Upper lobe of left lung (tissue), 6 donors: ENCODE measurements around the gene B3GALT6. TPM values are rescaled to one million over a fixed set of nuclear protein-coding genes. Genes with fewer than 3 reads are reported as not detected.

ENCODE experiments used
- ATAC-seq, 2 donors: fragments of 200-7000 bp; cut with Tn5 transposase; one replicate each; pipeline ENCODE4 v1.9.1; 2022; ENCODE audit warnings: mild to moderate bottlenecking in 2 of 2, moderate library complexity in 2 of 2; ENCODE audit not compliant: low FRiP score in 2 of 2
- DNase-seq, 2 donors: peaks; one replicate each; pipeline ENCODE4 v3.0.0-alpha.2; 2019 to 2020
- H3K27ac ChIP-seq, 4 donors: fragments of 200-600 bp; sonication (generic); one replicate each; pipeline ENCODE4 v1.5.1; 2016 to 2019
- H3K27me3 ChIP-seq, 4 donors: fragments of 200-600 bp; sonication (generic); one replicate each; pipeline ENCODE4 v1.5.1; 2017 to 2019
- H3K36me3 ChIP-seq, 4 donors: fragments of 200-600 bp; sonication (generic); one replicate each; pipeline ENCODE4 v1.5.1; 2016 to 2019
- H3K4me1 ChIP-seq, 4 donors: fragments of 200-600 bp; sonication (generic); one replicate each; pipeline ENCODE4 v1.5.1; 2018 to 2019
- H3K4me3 ChIP-seq, 4 donors: fragments of 200-600 bp; sonication (generic); one replicate each; pipeline ENCODE4 v1.5.1; 2017 to 2019; ENCODE audit warnings: mild to moderate bottlenecking in 2 of 4, moderate library complexity in 1 of 4
- H3K9me3 ChIP-seq, 4 donors: fragments of 200-600 bp; sonication (generic); one replicate each; pipeline ENCODE4 v1.5.1; 2018 to 2019
- EP300 ChIP-seq, 4 donors: sonication (generic); formaldehyde crosslinking; IDR thresholded peaks; one replicate each; pipeline ENCODE4 v1.5.1; 2017; ENCODE audit warnings: antibody characterized with exemption in 4 of 4, control low read depth in 2 of 4
- POLR2A ChIP-seq, 4 donors: fragments of 450-650 bp; IDR thresholded peaks; one replicate each; pipeline ENCODE4 v1.5.1; 2016 to 2017; ENCODE audit warnings: antibody characterized with exemption in 4 of 4, mild to moderate bottlenecking in 2 of 4
- POLR2AphosphoS5 ChIP-seq, 2 donors: sonication (generic); formaldehyde crosslinking; IDR thresholded peaks; one replicate each; pipeline ENCODE4 v1.5.1; 2017; ENCODE audit warnings: antibody characterized with exemption in 2 of 2
- WGBS, 2 donors: methylation state at CpG; one replicate each; pipeline ENCODE4 v1.1.5; 2017 to 2018; 5-methylcytosine and 5-hydroxymethylcytosine counted together
- total RNA-seq, 6 donors: library from RNA; depleted of rRNA in 4 of 6; stranded (reverse); fragments of >200 nt in 4 of 6; gene quantifications; one replicate each; pipeline versions ENCODE4 v1.1.0 to v1.2.1, GENCODE V29; 2016 to 2021
- TF ChIP-seq, protein P1 (sequence below), 6 experiments: fragments of 450-650 bp in 4 of 6; fragments of 200-600 bp in 2 of 6; sonication (generic) in 2 of 6; IDR thresholded peaks; one replicate each; pipeline ENCODE4 v1.5.1; 2016 to 2019; ENCODE audit warnings: antibody characterized with exemption in 6 of 6
- donor health status: DM: no; HTN: no; CAD: no; lungs with moderate emphysema.
- donor health status: DM: no; HTN: yes; CAD: no; lungs with severe emphysema.

B3GALT6 gene
- total RNA-seq, 6 donors from 2014 or later: 15.2 to 31.3 (median 19.9) TPM

DNA sequence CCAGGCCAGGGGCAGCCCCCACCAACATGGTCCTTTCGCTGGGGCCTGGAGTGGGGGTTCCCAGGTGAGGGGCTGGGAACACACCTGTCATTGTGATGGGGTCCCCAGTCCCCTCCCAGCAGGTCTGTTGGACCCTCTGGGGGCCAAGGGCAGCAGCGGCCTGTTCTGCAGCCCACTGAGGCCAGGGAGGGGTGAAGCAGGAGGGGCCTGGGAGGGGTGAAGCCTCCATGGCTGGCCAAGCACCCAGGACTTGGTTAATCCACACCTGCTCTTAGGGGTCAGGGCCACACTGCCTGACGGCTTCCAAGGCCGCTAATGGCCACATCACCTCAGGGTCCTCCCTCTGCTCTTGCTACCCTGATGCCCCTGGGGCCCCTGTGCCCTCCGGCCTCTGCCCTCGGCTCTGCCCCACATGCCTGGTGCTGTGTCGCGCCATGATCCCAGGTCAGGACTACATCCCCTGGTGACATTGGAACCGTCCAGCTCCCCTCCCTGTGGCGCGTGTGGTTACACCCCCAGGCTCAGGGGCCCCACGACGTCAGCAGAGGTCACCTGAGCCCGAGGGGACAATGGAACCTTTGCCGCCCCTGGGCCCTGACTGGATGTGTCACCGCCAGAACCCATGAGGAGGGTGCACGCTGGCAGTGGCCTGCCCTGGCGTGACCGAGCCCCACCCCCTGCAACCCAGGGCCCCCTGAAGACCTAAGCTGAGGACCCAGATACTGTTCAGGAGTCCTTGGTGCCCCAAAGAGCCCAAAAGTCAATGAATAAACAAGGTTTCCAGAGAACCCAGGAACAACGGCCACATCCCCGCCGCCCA, 32.7 kb upstream of the B3GALT6 start:
- DNase-seq: peak in 1 of 2 donors; percentile 70
- 88 to 97% methylated on average over 7 to 22 of the region's 22 CpGs for WGBS, 2 donors

DNA sequence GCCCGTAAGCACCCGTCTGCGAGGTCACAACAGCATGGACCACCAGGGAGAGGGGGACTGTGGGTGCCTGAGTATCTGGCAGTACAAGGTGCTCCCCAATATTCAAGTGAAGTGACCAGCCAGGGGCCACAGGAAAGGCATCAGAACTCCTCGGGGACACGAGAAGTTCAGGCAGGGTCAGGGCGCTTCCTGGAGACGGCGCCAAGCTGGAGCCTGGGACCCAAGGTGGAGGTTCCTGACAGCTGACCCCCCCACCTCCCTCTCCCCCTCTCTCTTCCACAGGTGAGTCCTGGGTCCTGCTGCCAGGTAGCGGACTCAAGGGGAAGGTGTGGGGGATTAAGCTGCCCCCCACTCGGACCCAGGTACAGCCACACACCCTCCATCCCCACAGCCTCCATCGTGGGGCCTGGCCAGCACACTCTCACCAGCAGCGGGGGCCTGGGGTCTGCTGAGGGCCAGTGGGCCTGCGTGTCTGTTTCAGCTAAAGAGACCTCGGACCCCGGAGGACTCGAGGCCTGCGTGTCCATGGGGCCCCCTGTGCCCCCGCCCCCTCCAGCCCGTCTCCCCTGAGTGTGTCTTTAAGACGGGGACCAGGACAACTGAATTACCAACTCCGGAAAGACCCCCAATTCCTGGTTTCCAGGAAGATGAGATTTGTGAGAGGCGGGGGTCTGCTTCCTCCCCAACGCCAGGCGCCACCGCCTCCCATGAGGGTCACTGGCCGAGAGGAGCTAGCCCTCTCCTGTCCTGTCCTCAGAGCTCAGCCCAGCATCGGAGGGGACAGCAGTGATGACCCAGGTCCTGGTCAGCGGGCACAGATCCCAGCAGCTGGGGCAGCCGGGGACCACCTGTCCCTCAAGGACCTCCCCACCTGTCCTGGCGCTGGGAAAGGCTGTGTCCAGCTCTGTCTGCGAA, 31.8 kb upstream of the B3GALT6 start:
- peak overlapping the region in 2 of 4 donors; percentile 51 to 61 for H3K4me3 ChIP-seq
- no peak for TF ChIP-seq POLR2AphosphoS5 (IDR thresholded peaks at IDR 0.05)
- TF ChIP-seq, protein P1, sequence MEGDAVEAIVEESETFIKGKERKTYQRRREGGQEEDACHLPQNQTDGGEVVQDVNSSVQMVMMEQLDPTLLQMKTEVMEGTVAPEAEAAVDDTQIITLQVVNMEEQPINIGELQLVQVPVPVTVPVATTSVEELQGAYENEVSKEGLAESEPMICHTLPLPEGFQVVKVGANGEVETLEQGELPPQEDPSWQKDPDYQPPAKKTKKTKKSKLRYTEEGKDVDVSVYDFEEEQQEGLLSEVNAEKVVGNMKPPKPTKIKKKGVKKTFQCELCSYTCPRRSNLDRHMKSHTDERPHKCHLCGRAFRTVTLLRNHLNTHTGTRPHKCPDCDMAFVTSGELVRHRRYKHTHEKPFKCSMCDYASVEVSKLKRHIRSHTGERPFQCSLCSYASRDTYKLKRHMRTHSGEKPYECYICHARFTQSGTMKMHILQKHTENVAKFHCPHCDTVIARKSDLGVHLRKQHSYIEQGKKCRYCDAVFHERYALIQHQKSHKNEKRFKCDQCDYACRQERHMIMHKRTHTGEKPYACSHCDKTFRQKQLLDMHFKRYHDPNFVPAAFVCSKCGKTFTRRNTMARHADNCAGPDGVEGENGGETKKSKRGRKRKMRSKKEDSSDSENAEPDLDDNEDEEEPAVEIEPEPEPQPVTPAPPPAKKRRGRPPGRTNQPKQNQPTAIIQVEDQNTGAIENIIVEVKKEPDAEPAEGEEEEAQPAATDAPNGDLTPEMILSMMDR (IDR thresholded peaks at IDR 0.05): no peak
- no peak for TF ChIP-seq EP300 (IDR thresholded peaks at IDR 0.05)
- no peak for TF ChIP-seq POLR2A (IDR thresholded peaks at IDR 0.05)
- peaks cover 0 to 10% (median 5%) of the 10 kb centered on the region in 4 donors for H3K27me3 ChIP-seq
- peak in 1 of 2 donors; percentile 70 for DNase-seq
- no peaks in the 10 kb centered on the region for H3K9me3 ChIP-seq
- peak overlapping the region in 1 of 4 donors; percentile 48 for H3K27ac ChIP-seq
- 74 to 80% methylated on average over 17 to 30 of the region's 31 CpGs for WGBS, 2 donors
- peaks cover 5 to 16% (median 8%) of the 10 kb centered on the region in 4 donors for H3K4me1 ChIP-seq
- ATAC-seq: no peak
- H3K36me3 ChIP-seq: no peaks in the 10 kb centered on the region

More for the DNA sequence above, 32.7 kb upstream of the B3GALT6 start:
- TF ChIP-seq, protein P1 (IDR thresholded peaks at IDR 0.05): no peak
- TF ChIP-seq EP300 (IDR thresholded peaks at IDR 0.05): no peak
- TF ChIP-seq POLR2AphosphoS5 (IDR thresholded peaks at IDR 0.05): no peak
- no peak for TF ChIP-seq POLR2A (IDR thresholded peaks at IDR 0.05)
- H3K4me3 ChIP-seq: no peak overlapping the region
- no peak overlapping the region for H3K27ac ChIP-seq
- H3K36me3 ChIP-seq: no peaks in the 10 kb centered on the region
- peaks cover 0 to 10% (median 4%) of the 10 kb centered on the region in 4 donors for H3K27me3 ChIP-seq
- no peak for ATAC-seq
- H3K9me3 ChIP-seq: peaks cover 0 to 6% (median 2%) of the 10 kb centered on the region in 4 donors
- peaks cover 5 to 16% (median 8%) of the 10 kb centered on the region in 4 donors for H3K4me1 ChIP-seq

DNA sequence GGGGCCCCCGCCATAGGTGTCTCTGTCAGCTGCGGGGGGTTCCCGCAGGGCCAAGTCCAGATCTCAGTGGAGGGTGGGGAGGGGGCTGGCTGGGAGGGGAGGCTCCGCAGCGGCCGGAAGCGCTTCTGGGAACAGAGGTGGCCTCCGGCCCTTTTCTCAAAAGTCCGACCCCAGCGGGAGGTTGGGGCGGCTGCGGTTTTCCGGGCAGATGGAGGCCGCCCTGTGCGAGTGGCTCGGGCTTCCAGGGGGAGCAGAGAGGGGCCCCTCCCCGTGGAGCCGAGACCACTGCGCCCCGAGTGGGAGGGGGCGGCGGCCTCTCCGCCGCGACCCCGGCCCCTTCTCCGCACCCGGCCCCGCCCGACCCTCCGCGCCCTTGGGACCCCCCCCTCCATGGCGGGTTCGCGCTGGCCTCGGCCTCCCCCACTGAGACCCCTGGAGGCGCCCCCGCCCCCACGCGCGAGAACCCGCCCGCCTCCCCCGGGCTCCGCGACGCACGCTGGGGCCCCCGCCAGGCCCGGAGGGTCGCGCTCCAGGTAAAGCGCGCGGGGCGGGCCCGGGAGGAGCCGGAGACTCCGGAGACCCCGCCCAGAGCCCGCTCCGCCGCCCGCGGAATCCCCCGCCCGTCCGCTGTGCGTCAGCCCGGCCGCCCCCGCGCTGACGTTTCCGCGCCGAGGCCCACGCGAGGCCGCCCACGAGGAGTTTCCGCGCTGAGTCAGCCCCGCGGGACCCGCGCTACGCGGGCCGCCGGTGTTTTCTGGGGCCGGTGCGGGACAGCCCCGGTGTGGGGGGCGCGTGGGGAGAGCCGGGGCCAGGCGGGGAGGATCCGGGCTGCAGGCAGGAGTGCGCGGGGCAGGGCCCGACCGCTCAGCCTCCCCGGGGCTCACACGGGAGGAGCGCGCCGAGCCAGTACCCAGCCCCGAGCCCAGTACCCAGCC, 30.9 kb upstream of the B3GALT6 start:
- no peaks in the 10 kb centered on the region for H3K36me3 ChIP-seq
- 2 to 19% methylated on average over 3 to 39 of the region's 109 CpGs for WGBS, 2 donors
- ATAC-seq (peak in 1 of 2 donors; percentile 76), DNase-seq (peak in 1 of 2 donors; percentile 94)
- peak overlapping the region in 3 of 4 donors; percentile 30 to 74 (median 48) for H3K27ac ChIP-seq
- peak overlapping the region; percentile 3 to 61 (median 50) for H3K4me3 ChIP-seq
- TF ChIP-seq POLR2A (IDR thresholded peaks at IDR 0.05): peak in 1 of 4 donors; percentile 28
- TF ChIP-seq, protein P1 (IDR thresholded peaks at IDR 0.05): no peak
- no peak for TF ChIP-seq EP300 (IDR thresholded peaks at IDR 0.05)
- TF ChIP-seq POLR2AphosphoS5 (IDR thresholded peaks at IDR 0.05): peak in 1 of 2 donors; percentile 47
- peaks cover 10 to 22% (median 13%) of the 10 kb centered on the region in 4 donors for H3K4me1 ChIP-seq
- peaks cover 0 to 15% (median 7%) of the 10 kb centered on the region in 4 donors for H3K27me3 ChIP-seq
- H3K9me3 ChIP-seq: no peaks in the 10 kb centered on the region
